Measurements from ENCODE around the gene EIF4E3. TPM values are rescaled to one million over a fixed set of nuclear protein-coding genes. Genes with fewer than 3 reads are reported as not detected.

EIF4E3 gene
- total and polyA plus RNA-seq, 12 donors = 2.3 to 16.1 (median 10.6) TPM

- TF ChIP-seq, protein P1, sequence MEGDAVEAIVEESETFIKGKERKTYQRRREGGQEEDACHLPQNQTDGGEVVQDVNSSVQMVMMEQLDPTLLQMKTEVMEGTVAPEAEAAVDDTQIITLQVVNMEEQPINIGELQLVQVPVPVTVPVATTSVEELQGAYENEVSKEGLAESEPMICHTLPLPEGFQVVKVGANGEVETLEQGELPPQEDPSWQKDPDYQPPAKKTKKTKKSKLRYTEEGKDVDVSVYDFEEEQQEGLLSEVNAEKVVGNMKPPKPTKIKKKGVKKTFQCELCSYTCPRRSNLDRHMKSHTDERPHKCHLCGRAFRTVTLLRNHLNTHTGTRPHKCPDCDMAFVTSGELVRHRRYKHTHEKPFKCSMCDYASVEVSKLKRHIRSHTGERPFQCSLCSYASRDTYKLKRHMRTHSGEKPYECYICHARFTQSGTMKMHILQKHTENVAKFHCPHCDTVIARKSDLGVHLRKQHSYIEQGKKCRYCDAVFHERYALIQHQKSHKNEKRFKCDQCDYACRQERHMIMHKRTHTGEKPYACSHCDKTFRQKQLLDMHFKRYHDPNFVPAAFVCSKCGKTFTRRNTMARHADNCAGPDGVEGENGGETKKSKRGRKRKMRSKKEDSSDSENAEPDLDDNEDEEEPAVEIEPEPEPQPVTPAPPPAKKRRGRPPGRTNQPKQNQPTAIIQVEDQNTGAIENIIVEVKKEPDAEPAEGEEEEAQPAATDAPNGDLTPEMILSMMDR (IDR thresholded peaks at IDR 0.05) = no peak
- no peak for TF ChIP-seq POLR2A (IDR thresholded peaks at IDR 0.05)
- no peak for DNase-seq
- intact Hi-C loops (cut with DNase I) = no loop called here
- WGBS, 4 donors = 70 to 79% (median 73%) methylated on average over 7 of the region's 7 CpGs
- no peaks in the 10 kb centered on the region for H3K27me3 ChIP-seq
- H3K27ac ChIP-seq = peak overlapping the region in 1 of 5 donors; percentile 21
- no peak overlapping the region for H3K4me3 ChIP-seq
- H3K36me3 ChIP-seq (replicated peaks in 1 of 2) = no peaks in the 10 kb centered on the region
- H3K9me3 ChIP-seq (replicated peaks in 1 of 3) = no peaks in the 10 kb centered on the region
- peaks cover 0 to 10% of the 10 kb centered on the region in 2 donors for H3K4me1 ChIP-seq (replicated peaks in 1 of 2)
Observed at GRCh38 chr3:71702131-71703024, 22.8 kb downstream of the EIF4E3 start.

DNA sequence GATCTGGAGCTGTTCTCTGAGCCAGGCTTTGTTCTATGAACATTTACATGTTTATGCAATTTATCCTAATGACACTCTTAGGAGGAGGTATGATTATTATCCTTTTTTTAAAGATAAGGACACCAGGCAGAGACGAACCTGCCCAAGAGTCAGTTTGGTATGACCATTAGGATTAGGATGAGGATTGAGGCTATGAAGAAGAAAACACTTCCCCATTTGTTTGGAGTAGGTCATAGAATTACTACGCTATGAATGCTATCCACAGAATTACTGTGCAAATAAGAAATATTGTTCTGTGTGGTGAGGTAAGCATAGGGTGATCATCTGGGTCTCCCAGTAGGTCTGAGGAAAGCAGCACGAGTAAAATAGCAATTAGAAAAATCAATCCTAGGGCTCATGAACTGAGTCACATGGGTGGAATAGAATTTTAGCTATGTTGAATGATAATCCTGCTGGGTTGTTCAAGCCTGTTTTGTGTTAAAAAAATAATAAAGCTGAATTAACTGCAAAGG, 23.9 kb downstream of the EIF4E3 start:
- H3K27me3 ChIP-seq = no peaks in the 10 kb centered on the region
- H3K27ac ChIP-seq = no peak overlapping the region
- peaks cover 0 to 10% of the 10 kb centered on the region in 2 donors for H3K4me1 ChIP-seq (replicated peaks in 1 of 2)
- TF ChIP-seq, protein P1 (IDR thresholded peaks at IDR 0.05) = no peak
- no peak for TF ChIP-seq POLR2A (IDR thresholded peaks at IDR 0.05)
- intact Hi-C loops (cut with DNase I) = no loop called here
- no peak overlapping the region for H3K4me3 ChIP-seq
- no peaks in the 10 kb centered on the region for H3K36me3 ChIP-seq (replicated peaks in 1 of 2)
- no peaks in the 10 kb centered on the region for H3K9me3 ChIP-seq (replicated peaks in 1 of 3)
- 79 to 88% (median 83%) methylated on average over 3 of the region's 3 CpGs for WGBS, 4 donors
- no peak for DNase-seq

DNA sequence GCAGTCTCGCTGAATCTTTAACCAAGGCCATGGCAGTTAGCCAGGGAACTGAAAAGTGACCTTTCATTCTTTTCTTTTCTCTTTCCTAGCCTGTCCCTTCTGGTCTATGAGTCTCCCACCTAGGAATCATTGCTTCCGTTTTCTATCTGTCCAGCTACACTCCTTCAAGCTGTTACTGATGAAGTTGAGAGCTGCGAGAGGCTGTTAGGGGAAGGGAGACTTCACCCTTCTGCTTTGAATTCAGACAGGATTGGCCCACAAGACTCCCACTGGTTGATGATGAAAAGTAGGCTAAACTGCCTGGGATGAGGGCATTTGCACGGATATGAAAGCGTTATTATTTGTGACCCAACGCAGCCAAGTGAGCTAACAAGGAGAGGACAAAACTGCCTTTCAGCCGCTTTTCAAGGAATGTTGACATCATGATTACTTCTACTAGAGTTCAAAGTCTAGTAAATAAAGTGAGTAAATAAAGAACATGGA, 30.2 kb downstream of the EIF4E3 start:
- TF ChIP-seq, protein P1 (IDR thresholded peaks at IDR 0.05) = no peak
- TF ChIP-seq POLR2A (IDR thresholded peaks at IDR 0.05) = no peak
- Histone ChIP-seq H3K27me3 (no peaks in the 10 kb centered on the region), H3K4me1 (replicated peaks in 1 of 2) (peaks cover 5 to 26% of the 10 kb centered on the region in 2 donors), H3K9me3 (replicated peaks in 1 of 3) (no peaks in the 10 kb centered on the region), H3K36me3 (replicated peaks in 1 of 2) (no peaks in the 10 kb centered on the region), H3K4me3 (no peak overlapping the region), H3K27ac (peak overlapping the region in 1 of 5 donors; percentile 1)
- intact Hi-C loops (cut with DNase I) = no loop called here
- WGBS, 4 donors = 57 to 71% (median 65%) methylated on average over 7 of the region's 7 CpGs
- DNase-seq = peak in 5 of 7 donors; percentile 29 to 60 (median 47)

DNA sequence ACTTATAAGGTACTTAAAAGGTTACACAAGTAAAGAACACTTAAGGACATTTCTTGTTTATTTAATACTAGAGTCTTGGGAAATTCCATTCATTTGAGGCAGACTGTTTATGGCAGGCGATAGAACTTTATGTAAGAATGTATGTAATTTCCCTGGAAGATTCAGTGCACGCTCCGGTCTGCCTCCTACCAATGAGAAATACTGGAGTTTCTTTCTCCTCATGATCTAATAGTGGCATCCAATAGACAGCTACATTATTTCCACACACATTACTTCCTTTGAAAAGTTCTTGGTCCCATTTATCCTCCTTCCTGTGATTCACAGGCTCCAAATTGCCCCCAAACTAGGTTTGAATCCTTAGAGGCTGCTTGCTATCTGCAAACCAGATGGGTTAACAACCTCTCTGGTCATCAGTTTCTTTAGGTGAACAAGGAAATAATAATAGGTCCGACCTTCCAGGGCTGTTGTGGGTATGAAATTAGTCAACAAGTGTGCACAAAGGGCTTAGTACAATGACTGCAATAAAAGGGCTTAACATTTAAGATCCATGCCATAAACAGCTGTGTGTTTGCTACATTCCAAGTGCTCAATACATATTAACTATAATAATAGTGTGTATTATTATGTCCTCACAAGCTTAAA, 30.7 kb downstream of the EIF4E3 start:
- Histone ChIP-seq H3K27me3 (no peaks in the 10 kb centered on the region), H3K36me3 (replicated peaks in 1 of 2) (no peaks in the 10 kb centered on the region), H3K4me3 (no peak overlapping the region), H3K4me1 (replicated peaks in 1 of 2) (peaks cover 5 to 31% of the 10 kb centered on the region in 2 donors), H3K27ac (peak overlapping the region in 1 of 5 donors; percentile 1), H3K9me3 (replicated peaks in 1 of 3) (no peaks in the 10 kb centered on the region)
- DNase-seq = no peak
- intact Hi-C loops (cut with DNase I) = no loop called here
- TF ChIP-seq, protein P1 (IDR thresholded peaks at IDR 0.05) = no peak
- TF ChIP-seq POLR2A (IDR thresholded peaks at IDR 0.05) = no peak
- WGBS, 4 donors = 71 to 90% (median 85%) methylated on average over 4 of the region's 4 CpGs
